HG03558 (cell line): Measurements from ENCODE around the gene VASP.

ENCODE experiments used
- ATAC-seq: cut with Tn5 transposase; IDR thresholded peaks from one replicate; pipeline ENCODE4 v1.9.1; 2021; ENCODE audit warnings: moderate number of reproducible peaks; ENCODE audit not compliant: unreplicated experiment; ENCODE audit errors: extremely low read depth

VASP gene

GRCh38 chr19:45506989-45507871 is at the start of gene VASP:
VASP (plus strand) TSS chr19:45507479; CDS start chr19:45507772, 293 bp downstream.
- no peak for ATAC-seq

GRCh38 chr19:45457776-45458175 is 49.5 kb upstream of the VASP start:
- ATAC-seq: no peak

GRCh38 chr19:45460807-45461347 is 46.4 kb upstream of the VASP start:
- no peak for ATAC-seq

- ATAC-seq: no peak
These were observed 45.1 kb upstream of the VASP start for GRCh38 chr19:45462174-45462573.

- no peak for ATAC-seq
These were observed 44.0 kb upstream of the VASP start for GRCh38 chr19:45463241-45463640.

GRCh38 chr19:45464274-45464673 is 43.0 kb upstream of the VASP start:
- ATAC-seq: no peak

GRCh38 chr19:45464852-45465441 is 42.3 kb upstream of the VASP start:
- no peak for ATAC-seq

GRCh38 chr19:45467115-45467455 is 40.2 kb upstream of the VASP start:
- ATAC-seq: no peak

- ATAC-seq: no peak
These were observed 39.7 kb upstream of the VASP start, which contains the start of gene FOSB for GRCh38 chr19:45467456-45468158. FOSB (plus strand) TSS chr19:45467996; CDS start chr19:45468587, 591 bp downstream.

- ATAC-seq: no peak
These were observed 39.1 kb upstream of the VASP start for GRCh38 chr19:45468159-45468651.

GRCh38 chr19:45468803-45469131 is 38.5 kb upstream of the VASP start:
- no peak for ATAC-seq

GRCh38 chr19:45469132-45469944 is 37.9 kb upstream of the VASP start:
- peak; percentile 29 for ATAC-seq

GRCh38 chr19:45469945-45470761 is 37.1 kb upstream of the VASP start:
- no peak for ATAC-seq

- no peak for ATAC-seq
These were observed 36.6 kb upstream of the VASP start for GRCh38 chr19:45470762-45471081.

GRCh38 chr19:45471111-45471930 is 36.0 kb upstream of the VASP start:
- ATAC-seq: no peak

GRCh38 chr19:45471931-45472562 is 35.2 kb upstream of the VASP start:
- ATAC-seq: no peak

- no peak for ATAC-seq
These were observed 34.5 kb upstream of the VASP start for GRCh38 chr19:45472563-45473366.
